ENCODE measurements around the gene FBXO31.
"Not testable (repeated sequence)": the region's sequence is repeated elsewhere in the genome, so short reads cannot be mapped to it uniquely, and the experiment has no call there.

FBXO31 gene

DNA sequence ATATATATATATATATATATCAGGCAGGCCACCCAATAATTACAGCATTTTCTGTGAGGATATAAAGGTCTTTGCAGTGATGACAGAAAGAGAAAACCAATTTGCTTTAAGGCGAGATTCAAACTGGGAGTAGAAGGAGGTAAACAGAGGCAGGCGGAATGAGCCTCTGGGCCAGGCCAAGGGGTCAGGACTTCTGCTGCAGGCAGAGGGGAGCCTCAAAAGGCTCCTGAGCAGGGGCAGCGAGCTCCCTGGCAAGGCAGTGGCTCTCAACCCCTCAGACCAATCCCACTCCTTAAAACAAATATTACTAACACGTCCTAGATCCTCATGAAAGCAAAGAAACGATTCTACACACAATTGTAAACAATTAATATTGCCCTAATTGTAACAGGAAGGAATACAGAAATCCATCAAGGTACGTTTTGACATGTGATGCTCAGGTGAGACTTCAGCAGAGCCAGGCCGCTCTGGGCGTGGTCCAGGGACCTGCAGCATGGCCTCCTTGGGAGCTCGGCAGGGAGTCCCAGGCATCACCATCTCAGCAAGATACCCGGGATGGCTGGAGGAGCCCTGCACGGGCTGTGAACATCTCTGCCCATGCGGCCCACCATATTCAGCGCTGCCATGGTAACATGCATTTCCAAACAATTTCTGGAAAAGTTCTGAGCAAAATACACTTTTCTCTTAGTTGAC, 18.4 kb downstream of the FBXO31 start:
- DNase-seq (ENCODE audit: extremely low read depth in 1 of 2, low read depth in 1 of 2) = no peak

DNA sequence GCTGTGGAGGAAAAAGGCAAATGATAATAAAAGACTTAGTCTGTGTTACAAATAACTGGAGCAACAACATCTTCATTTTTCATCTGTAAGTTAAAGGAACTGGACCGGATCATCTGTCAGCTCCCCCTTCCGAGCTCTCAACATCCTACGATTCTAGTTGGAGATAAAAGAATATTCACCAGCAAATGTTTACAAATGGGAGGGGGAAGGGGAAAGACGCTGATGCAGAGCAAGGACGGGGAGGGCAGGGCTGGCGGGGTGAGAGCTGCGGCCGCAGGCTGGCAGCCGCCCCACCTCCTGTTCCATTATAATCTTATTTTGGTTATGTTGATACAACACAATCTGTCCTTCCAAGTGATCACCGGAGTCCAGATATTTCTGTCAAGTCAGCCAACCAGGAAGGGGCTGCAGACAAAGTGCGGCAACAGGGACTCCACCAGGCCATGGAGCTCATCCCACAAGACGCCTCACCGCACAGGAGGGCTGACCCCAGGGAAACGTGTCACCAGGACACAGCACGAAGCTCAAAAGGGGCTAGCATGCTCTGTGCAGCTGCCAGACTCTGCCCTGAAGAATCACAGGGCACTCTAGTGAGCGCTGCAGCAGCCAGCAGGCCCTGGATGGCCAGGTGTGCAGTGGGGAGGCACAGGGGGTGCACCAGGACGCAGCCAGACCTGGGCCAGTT, 19.7 kb downstream of the FBXO31 start:
- no peak for DNase-seq (ENCODE audit: extremely low read depth in 1 of 2, low read depth in 1 of 2)

DNA sequence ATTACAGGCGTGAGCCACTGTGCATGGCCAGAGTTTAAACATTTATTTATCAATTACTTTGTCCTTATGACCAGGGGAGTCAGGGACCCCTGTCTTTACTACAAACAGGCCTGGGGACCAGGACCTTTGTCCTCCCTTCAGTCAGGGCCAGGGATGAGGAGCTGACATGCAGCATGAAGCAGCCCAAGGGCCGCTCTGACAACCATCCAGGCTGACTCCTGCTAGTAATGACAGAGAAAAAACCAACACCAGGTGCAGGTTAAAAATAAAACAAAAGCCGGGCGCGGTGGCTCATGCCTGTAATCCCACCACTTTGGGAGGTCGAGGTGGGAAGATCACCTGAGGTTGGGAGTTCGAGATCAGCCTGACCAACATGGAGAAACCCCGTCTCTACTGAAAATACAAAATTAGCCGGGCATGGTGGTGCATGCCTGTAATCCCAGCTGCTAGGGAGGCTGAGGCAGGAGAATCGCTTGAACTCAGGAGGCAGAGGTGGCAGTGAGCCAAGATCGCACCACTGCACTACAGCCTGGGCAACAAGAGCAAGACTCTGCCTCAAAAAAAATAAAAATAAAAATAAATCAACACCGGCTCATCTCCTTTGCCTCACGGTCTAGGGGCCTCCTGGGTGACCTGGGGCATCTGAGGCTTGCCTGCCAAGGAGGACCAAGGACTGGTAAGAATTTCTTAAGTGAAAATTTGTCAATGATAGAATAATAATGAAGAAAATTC, 20.6 kb downstream of the FBXO31 start:
- not testable (repeated sequence) for DNase-seq (ENCODE audit: extremely low read depth in 1 of 2, low read depth in 1 of 2)

GRCh38 chr16:87361916-87362619, 21.5 kb downstream of the FBXO31 start:
- DNase-seq (ENCODE audit: extremely low read depth in 1 of 2, low read depth in 1 of 2) = no peak

DNA sequence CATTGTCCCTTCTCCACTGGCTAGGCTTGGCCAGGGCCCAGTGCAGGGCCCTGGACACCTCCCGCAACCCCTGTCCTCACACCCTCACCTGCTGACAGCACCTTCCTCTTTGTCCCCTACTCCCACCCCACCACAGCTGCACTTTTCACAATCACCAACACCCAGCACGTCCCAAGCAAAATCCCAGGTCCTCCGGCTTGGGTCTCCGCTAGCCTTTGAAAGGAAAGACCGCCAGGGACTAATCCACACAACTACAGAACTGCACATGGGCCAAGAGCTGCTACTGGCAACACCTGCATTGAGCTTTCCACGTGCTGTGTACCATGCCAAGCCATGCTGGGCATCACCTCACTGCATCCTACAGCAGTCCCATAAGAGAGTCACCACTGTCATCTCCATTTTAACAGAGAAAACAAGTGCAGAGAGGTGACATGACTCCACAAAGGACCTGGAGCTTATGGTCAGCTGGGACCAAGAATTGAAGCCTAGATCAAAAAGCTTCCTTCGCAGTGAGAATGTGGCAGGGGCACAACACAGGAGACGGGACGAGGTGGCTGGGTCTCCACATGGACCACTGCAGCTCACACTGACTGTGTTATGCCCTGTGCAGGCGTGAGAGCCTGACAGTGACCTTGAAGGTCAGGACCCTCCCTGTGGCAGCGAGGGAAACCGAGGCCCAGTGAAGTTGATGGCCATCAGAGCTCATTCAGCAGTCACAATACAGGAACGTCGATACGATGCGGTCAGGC, 22.5 kb downstream of the FBXO31 start:
- DNase-seq (ENCODE audit: extremely low read depth in 1 of 2, low read depth in 1 of 2) = no peak

DNA sequence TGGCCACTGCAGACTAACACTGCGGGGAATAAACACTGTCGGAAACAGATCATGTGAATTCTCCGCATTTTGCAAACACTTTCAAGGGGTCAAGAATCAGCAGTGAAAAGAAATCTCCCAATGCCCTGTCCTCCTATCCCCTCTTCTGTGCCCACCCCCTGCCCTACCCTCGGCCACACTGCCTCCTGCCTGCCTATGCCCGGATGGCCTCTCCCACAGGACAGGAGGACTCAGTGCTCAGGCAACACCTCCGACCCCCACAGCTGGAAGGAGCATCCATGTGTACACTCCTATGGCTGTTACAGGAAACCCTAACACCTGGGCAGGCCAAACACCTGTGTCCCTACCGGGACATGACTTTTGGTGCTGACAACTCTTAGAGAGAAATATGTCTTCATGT, 24.5 kb downstream of the FBXO31 start:
- no peak for DNase-seq (ENCODE audit: extremely low read depth in 1 of 2, low read depth in 1 of 2)

DNA sequence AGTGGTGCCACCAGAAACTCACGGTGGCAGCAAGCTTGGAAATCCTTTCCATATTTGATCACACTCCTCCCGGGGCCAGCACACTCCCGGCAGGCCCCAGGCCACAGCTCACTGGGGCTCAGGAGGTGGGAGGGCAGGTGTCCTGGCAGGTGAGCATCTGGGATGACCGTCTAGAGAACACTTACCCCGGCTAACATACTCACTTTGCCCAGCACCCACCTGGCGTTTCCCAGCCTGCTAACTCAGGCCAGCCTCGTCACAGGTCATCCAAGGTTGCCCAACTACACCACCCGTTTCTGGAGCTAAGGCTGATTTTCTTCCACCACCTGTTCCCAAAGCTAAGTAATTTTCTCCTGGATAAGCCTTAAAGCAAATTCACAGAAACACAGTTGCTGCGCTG, 24.9 kb downstream of the FBXO31 start:
- no peak for DNase-seq (ENCODE audit: extremely low read depth in 1 of 2, low read depth in 1 of 2)

- DNase-seq (ENCODE audit: extremely low read depth in 1 of 2, low read depth in 1 of 2) = no peak
Measured at GRCh38 chr16:87358250-87358649, 25.3 kb downstream of the FBXO31 start.

GRCh38 chr16:87356491-87356853, 27.1 kb downstream of the FBXO31 start:
- no peak for DNase-seq (ENCODE audit: extremely low read depth in 1 of 2, low read depth in 1 of 2)

DNA sequence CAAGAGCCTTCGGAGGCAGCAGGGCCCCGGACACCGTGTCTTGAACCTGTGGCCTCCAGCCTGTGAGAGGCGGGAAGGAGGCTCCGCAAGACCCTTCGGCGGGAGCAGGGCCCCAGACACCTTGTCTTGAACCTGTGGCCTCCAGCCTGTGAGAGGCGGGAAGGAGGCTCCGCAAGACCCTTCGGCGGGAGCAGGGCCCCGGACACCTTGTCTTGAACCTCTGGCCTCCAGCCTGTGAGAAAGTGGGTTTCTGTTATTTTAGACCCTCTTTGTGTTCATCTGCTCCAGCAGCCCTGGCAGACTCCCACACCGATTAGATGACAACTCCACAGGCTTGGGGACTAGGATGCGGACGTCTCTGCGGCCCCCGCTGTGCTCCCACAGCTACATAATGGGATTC, 30.0 kb downstream of the FBXO31 start:
- no peak for DNase-seq (ENCODE audit: extremely low read depth in 1 of 2, low read depth in 1 of 2)

GRCh38 chr16:87352818-87353217, 30.8 kb downstream of the FBXO31 start:
- DNase-seq (ENCODE audit: extremely low read depth in 1 of 2, low read depth in 1 of 2) = no peak

GRCh38 chr16:87351320-87351698, 32.3 kb downstream of the FBXO31 start:
- DNase-seq (ENCODE audit: extremely low read depth in 1 of 2, low read depth in 1 of 2) = no peak

DNA sequence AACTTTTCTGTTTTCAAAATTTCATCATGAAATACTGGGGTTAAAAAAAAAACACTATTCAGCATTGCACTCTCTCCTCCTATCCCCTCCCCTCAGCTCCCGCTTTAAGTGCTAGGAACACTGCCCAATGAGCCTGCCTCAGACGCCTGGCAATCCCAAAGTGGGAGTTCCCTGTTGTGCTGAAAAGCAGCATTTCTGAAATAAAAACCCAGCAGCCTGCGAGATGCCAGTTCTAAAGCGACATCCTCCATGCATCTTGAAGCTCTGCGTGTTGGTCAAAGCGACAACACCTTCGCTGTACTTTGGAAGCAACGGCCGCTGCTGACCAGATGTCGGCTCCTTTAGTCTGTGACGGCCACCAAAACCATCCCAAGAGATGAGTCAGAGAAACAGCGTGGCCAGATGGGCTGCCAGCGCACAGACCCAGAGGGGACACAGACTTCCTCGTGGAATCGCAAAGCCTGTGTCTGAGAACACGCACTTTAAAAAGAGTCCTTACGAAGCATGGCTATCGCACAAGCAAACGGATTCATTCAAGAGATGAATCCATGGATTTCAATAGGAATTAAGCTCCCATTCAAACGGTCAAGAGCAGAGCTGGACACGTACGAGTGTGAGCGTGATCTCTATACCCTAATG, 32.8 kb downstream of the FBXO31 start:
- DNase-seq (ENCODE audit: extremely low read depth in 1 of 2, low read depth in 1 of 2) = no peak

DNA sequence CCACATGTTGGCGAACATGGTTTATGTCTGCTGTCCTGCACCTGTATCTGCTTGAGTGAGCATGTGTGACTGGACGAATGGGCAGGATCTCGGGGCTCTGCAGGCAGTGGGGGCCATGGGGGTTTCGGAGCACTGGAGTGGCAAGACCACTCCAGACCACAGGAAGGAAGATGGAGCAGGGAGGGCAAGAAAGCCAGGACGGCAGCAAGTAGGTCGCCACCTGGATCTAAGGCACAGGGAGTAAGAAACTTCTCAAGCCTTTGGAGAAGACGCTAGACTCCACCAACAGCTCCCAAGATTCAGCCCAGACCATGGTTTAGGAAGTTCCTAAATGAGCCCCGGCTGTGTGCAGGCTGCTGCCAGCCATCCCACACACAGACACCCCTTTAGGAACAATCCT, 33.5 kb downstream of the FBXO31 start:
- no peak for DNase-seq (ENCODE audit: extremely low read depth in 1 of 2, low read depth in 1 of 2)

DNA sequence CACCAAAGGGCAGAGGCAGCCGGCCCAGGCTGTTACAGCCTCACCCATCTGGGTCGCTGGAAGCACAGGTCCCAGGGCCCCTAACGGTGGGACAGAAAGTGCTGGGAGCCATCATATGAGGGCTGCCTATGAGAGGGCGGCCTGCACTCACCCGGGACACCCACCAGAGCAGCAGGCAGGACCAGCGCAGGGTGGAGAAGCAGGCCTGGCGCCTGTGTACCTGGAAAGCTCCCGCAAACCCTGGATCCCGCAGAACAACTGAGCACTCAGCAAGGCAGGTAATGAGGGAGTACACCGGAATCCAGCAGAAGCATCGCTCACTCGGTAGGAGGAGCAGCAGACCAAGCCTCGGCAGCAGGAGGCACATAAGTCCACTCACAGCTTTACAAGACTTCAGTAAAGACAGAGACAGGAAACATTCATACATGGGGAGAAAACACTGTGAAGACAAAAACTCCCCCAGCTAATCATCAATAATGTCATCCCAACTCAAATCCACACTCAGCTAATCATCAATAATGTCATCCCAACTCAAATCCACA, 34.9 kb downstream of the FBXO31 start:
- no peak for DNase-seq (ENCODE audit: extremely low read depth in 1 of 2, low read depth in 1 of 2)

DNA sequence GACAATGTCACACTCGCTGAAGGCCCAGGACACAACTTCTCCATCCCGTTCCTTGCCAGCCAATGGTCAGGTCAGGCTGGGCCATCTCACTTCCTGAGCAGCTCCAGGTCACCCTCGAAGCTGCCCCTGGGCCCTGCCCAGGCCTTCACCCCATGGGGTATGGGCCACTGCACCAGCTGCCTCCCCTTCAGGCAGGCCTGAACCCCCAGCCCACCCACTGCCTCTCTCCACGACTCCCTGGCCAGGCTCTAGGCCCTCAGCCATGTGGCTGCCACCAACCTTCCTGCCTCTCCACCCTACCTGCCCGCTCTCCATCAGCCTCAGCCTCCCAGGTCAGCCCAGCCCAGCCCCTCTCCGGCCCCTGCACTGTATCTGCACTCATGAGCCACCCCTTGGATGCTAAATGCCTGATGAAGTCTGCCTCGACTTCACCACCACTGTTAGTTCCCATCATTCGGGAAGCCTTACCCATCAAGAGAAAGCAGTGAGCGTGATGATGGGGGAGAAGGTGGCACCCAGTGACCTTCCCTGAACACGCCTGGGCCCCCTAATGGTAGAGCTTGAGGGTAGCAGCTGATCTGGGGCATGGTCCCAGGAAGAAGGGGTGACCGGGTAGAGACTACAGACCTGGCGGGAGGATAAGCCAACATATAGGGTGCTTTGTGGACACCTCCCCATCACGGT, 35.5 kb downstream of the FBXO31 start:
- DNase-seq (ENCODE audit: extremely low read depth in 1 of 2, low read depth in 1 of 2) = no peak

DNA sequence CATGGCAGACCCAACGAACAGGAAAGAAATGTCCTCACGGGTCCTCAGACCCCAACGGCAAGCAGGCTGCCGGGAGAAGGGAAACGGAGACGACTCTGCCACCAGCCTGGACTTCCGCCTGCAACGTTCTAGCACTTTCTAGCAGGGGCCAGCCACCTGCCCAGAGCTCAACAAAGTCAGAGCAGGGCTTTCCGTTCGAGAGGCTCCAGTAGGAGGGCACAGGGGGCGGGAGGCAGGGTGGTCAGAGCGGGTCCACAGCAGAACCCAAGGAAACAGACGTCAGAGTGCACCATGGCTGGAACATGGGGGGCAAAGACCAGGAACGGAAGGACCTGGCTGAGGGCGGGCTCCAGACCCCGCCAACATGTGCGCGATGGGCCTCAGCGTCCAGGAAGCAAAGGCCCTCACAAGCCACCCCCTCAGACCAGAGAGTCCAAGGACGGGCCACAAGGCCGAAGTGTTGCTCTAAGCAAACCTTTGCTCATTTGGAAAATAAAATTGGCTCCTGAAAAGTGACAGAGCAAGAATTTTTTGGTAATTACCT, 37.0 kb downstream of the FBXO31 start:
- DNase-seq (ENCODE audit: extremely low read depth in 1 of 2, low read depth in 1 of 2) = no peak

DNA sequence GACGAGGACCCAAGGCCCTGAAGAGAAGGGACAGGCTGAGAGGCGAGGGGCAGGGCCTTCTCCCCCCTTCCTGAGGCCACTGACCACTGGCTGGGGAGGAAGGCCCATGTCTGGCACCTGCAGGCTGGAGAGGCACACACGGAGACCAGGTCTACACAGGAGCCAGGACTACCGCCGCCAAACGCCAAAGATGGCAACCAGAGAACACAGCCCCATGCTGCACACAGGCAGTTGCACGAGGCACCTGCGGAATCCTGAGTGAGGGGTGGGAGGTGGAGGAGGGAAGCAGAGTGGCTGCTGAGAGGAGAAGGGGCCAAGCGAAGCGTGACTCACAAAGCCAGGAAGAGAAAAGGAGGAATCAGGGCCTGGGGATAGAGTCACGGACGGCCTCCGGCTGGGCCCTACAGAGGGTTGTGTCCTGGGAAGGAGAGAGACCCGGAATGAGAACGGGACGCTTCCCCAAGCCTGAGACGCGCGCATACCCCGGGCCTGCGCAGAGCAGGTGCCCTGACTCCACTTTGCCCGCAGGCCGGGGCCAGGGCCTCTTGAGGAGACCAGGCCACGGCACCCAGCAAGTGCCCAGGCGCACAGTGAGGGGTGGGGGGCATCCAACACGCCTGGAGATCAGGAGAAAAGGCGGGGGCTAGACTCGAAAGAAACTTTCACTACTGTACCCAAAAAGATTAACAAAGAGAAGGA, 37.7 kb downstream of the FBXO31 start:
- DNase-seq (ENCODE audit: extremely low read depth in 1 of 2, low read depth in 1 of 2) = no peak

All from activated CD8-positive, alpha-beta memory T cell treated with anti-CD3 and anti-CD28 coated beads for 1 hour (primary cell).